ENCODE results near the gene DDIAS.

DDIAS gene

GRCh38 chr11:82974135-82974534 is 72.6 kb downstream of the DDIAS start:
- Histone ChIP-seq H3K4me3 (ENCODE audit: low read length, poor library complexity, severe bottlenecking) (no peak overlapping the region), H3F3A (ENCODE audit: low read depth) (peaks cover 5% of the 10 kb centered on the region; the same call in 1 of the 2 replicates), H4K20me1 (ENCODE audit: insufficient read depth, low read length, poor library complexity, severe bottlenecking) (no peaks in the 10 kb centered on the region), H3K9me3 (ENCODE audit: insufficient read depth, low read depth, low read length) (no peaks in the 10 kb centered on the region; the same call in 1 of the 2 replicates), H2AFZ (ENCODE audit: low read length) (no peak overlapping the region), H3K9me2 (replicated peaks; ENCODE audit: low read depth, low read length) (no peaks in the 10 kb centered on the region), H3K79me2 (ENCODE audit: insufficient read depth, low read length) (no peaks in the 10 kb centered on the region), H3K9ac (ENCODE audit: low read depth, low read length, poor library complexity, severe bottlenecking) (no peak overlapping the region), H3K4me1 (ENCODE audit: insufficient read depth, low read length, poor library complexity, severe bottlenecking) (peaks cover 42% of the 10 kb centered on the region), H3K36me3 (ENCODE audit: insufficient read depth, low read length) (no peaks in the 10 kb centered on the region), H3K27me3 (ENCODE audit: insufficient read depth, low read length, poor library complexity, severe bottlenecking) (no peaks in the 10 kb centered on the region), H3K4me2 (ENCODE audit: low read depth, low read length, poor library complexity, severe bottlenecking) (no peak overlapping the region)
- TF ChIP-seq EZH2phosphoT487 (IDR thresholded peaks at IDR 0.05; ENCODE audit: borderline replicate concordance) (no peak), CTCF (conservative IDR thresholded peaks at IDR 0.05; ENCODE audit: low read length) (no peak)

GRCh38 chr11:82974851-82975250 is 73.3 kb downstream of the DDIAS start:
- Histone ChIP-seq H3K36me3 (ENCODE audit: insufficient read depth, low read length) (no peaks in the 10 kb centered on the region), H3K9me2 (replicated peaks; ENCODE audit: low read depth, low read length) (no peaks in the 10 kb centered on the region), H3K4me3 (ENCODE audit: low read length, poor library complexity, severe bottlenecking) (no peak overlapping the region), H3F3A (ENCODE audit: low read depth) (peaks cover 5% of the 10 kb centered on the region; the same call in 1 of the 2 replicates), H3K9me3 (ENCODE audit: insufficient read depth, low read depth, low read length) (no peaks in the 10 kb centered on the region; the same call in 1 of the 2 replicates), H3K79me2 (ENCODE audit: insufficient read depth, low read length) (no peaks in the 10 kb centered on the region), H3K4me2 (ENCODE audit: low read depth, low read length, poor library complexity, severe bottlenecking) (no peak overlapping the region), H3K9ac (ENCODE audit: low read depth, low read length, poor library complexity, severe bottlenecking) (no peak overlapping the region), H4K20me1 (ENCODE audit: insufficient read depth, low read length, poor library complexity, severe bottlenecking) (no peaks in the 10 kb centered on the region), H2AFZ (ENCODE audit: low read length) (no peak overlapping the region), H3K27me3 (ENCODE audit: insufficient read depth, low read length, poor library complexity, severe bottlenecking) (no peaks in the 10 kb centered on the region), H3K4me1 (ENCODE audit: insufficient read depth, low read length, poor library complexity, severe bottlenecking) (peaks cover 48% of the 10 kb centered on the region)
- no peak for TF ChIP-seq CTCF (conservative IDR thresholded peaks at IDR 0.05; ENCODE audit: low read length)
- TF ChIP-seq EZH2phosphoT487 (IDR thresholded peaks at IDR 0.05; ENCODE audit: borderline replicate concordance): no peak

- Histone ChIP-seq H4K20me1 (ENCODE audit: insufficient read depth, low read length, poor library complexity, severe bottlenecking) (no peaks in the 10 kb centered on the region), H3K27me3 (ENCODE audit: insufficient read depth, low read length, poor library complexity, severe bottlenecking) (no peaks in the 10 kb centered on the region), H2AFZ (ENCODE audit: low read length) (no peak overlapping the region), H3K79me2 (ENCODE audit: insufficient read depth, low read length) (no peaks in the 10 kb centered on the region), H3K4me1 (ENCODE audit: insufficient read depth, low read length, poor library complexity, severe bottlenecking) (peaks cover 49% of the 10 kb centered on the region), H3K9me2 (replicated peaks; ENCODE audit: low read depth, low read length) (no peaks in the 10 kb centered on the region), H3F3A (ENCODE audit: low read depth) (peaks cover 4% of the 10 kb centered on the region; the same call in 1 of the 2 replicates), H3K4me2 (ENCODE audit: low read depth, low read length, poor library complexity, severe bottlenecking) (no peak overlapping the region), H3K9ac (ENCODE audit: low read depth, low read length, poor library complexity, severe bottlenecking) (no peak overlapping the region), H3K4me3 (ENCODE audit: low read length, poor library complexity, severe bottlenecking) (no peak overlapping the region), H3K36me3 (ENCODE audit: insufficient read depth, low read length) (no peaks in the 10 kb centered on the region), H3K9me3 (ENCODE audit: insufficient read depth, low read depth, low read length) (no peaks in the 10 kb centered on the region)
- TF ChIP-seq EZH2phosphoT487 (IDR thresholded peaks at IDR 0.05; ENCODE audit: borderline replicate concordance) (no peak), CTCF (conservative IDR thresholded peaks at IDR 0.05; ENCODE audit: low read length) (no peak)
Measured at GRCh38 chr11:82975882-82976281, 74.3 kb downstream of the DDIAS start.
